ENCODE results near the gene RFTN1.

RFTN1 gene

GRCh38 chr3:16462679-16463078 lies 50.8 kb downstream of the RFTN1 start:
- DNase-seq, result no peak

GRCh38 chr3:16461463-16462245 lies 51.8 kb downstream of the RFTN1 start:
- DNase-seq, result no peak

DNA sequence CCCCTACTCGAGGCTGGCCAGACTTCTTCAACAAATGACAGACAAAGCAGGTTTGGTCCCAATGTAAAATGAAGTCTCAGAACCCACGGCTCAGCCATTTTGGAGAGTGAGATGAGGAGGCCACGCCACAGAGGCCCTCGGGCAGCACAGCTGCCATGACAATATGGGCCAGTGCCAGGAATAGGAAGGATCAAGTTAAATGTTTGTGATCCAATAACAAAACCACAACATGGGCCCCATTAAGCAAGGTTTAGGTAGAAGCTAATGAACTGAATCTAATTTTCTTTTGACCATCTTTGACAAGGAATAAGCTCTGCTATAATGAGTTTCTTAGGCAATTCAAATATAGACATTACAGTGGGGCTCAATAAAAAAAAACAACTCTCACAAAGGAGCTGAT lies 52.6 kb downstream of the RFTN1 start:
- no peak for DNase-seq

DNA sequence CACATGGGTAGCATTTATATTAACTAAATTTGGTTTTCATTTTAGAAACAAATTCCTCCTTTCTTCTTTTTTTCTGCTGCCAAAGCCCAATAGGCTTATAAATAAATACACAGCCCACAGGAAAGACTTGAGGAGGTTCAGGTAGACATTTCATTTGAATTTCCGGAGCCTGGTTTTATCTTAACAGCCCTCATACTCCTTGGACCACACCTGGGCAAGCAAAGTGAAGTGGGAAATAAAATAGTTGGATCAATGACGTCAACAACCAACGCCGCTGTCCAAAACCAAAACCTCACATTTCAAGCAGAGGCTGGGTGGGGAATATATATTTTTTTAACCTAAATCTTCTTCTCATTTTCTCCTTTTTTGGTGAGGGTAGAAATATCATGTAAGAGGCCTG lies 53.2 kb downstream of the RFTN1 start:
- DNase-seq, result no peak

GRCh38 chr3:16456784-16457415 lies 56.6 kb downstream of the RFTN1 start:
- no peak for DNase-seq

- no peak for DNase-seq
Measured at GRCh38 chr3:16455966-16456365, 57.5 kb downstream of the RFTN1 start.

- DNase-seq, result peak; percentile 12
Measured at GRCh38 chr3:16455001-16455400, 58.5 kb downstream of the RFTN1 start.

- no peak for DNase-seq
Measured at GRCh38 chr3:16452261-16452660, 61.2 kb downstream of the RFTN1 start.

- no peak for DNase-seq
Measured at GRCh38 chr3:16449369-16449768, 64.1 kb downstream of the RFTN1 start.

- DNase-seq, result peak; percentile 76
Measured at GRCh38 chr3:16448639-16449070, 64.8 kb downstream of the RFTN1 start.

DNA sequence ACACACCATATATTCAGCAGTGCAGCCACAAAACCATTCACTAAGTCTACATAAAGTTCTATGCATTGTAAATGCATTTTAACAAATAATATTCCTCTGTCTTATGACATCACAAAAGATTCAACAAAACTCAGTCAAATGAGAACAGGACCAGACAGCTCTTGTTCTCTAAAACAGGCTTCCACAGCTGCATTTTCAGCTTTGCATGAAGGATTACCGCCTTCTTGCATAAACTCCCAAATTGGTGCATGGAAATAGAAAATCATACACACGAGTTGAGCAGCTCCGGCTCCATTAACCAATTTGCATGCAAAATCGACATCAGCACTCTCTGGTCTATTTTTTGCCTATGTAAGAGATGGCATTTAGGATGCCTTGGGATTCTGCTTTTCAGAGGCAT lies 66.4 kb downstream of the RFTN1 start:
- DNase-seq, result no peak

GRCh38 chr3:16444344-16444743 lies 69.2 kb downstream of the RFTN1 start:
- no peak for DNase-seq

DNA sequence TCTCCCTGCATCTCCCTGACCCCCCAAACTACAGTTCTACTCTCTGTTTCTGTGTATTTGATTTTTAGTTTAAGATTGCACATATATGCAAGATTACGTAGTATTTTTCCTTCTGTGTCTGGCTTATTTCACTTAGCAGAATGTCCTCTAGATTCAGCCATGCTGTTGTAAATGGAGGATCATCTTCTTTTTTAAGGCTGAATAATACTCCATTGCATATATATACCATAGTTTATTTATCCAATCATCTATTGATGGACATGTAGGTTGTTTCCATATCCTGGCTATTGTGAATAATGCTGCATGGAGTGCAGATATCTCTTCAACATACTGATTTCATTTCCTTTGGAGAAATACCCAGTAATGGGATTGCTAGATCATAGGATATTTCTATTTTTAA lies 70.8 kb downstream of the RFTN1 start:
- DNase-seq, result no peak

- no peak for DNase-seq
Measured at GRCh38 chr3:16441371-16441875, 72.1 kb downstream of the RFTN1 start.

DNA sequence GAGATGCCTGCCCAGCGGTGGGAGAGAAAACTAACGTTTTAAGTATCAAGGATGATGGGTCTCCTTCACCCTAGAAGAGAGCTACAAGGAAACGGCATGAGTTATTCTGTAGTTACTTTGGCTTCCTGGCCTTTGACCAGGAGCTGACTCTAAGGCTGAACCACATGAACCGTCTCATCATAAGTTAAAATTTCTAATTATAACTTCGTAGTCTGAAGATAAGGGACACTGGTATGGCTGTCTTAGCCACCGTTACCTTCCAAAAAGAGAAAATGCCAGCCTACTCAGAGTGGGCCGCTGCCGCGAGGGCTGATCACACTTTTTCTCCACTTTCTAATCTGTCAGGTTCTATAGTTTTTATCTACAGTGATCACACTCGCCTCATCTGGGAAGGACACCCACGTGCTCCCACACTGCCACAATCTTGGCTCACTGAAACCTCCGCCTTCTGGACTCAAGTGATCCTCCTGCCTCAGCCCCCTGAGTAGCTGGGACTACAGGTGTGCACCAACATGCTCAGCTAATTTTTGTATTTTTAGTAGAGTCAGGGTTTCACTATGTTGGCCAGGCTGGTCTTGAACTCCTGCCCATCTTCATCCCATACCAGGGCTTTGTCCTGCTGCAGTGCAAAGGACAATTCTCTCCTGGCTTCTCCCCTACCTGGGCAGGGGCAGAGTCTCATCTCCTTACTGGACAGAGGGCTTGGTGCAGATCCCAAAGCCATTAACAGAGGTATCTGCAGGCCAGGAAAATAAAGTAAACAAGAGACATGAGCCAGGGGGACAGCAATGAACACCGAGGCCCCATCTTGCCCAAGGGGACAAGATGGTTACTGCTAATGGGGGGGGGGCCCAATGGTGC lies 73.4 kb downstream of the RFTN1 start:
- DNase-seq, result no peak

DNA sequence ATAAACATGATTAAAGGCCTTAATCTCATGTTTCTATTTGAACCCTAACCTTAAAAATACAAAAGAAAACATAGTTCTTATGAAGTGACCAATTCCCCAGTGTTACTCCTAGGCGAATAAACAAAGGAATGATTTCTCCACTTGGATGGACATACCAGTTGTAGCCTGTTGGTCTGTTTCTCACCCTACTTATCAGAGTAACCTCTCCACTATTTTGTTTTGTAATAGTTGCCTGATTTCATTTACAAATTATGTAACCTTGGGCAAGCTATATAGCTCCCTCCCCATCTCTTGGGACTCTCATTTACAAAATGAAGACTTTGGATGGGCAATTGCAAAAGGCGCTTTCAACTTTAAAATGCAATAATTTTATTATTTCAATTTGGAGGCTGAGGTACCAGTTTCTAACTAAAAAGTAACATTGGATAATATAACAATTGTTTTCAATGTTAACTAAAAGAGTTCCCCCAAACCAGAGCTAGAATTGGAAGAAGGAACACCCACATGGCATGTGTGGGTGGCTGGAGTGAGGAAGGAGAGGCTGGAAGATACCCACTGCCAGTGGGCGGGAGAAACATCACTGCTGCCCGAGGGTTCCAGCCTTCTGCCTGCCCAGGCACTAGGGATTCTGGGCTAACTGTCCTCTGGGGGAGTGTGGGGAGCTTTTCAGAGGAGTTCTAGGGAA lies 74.2 kb downstream of the RFTN1 start:
- no peak for DNase-seq

DNA sequence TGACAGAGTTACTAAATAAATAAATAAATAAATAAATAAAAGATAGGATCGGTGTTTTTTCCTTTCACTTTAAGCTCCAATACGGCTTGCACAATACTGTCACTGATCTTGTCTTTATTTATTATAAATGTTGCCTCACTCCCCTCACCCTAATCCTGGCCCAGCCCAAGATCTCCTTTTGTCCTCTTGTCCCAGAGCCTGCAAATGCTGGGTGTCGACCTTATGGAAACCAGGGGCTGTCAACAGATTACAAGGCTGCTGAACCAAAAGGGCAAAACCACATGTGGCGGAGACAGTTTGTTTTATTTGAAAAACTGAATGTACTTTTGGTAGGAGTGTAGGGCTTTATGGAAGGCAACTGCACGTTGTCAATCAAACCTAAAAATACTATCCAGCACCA lies 75.9 kb downstream of the RFTN1 start:
- no peak for DNase-seq

DNA sequence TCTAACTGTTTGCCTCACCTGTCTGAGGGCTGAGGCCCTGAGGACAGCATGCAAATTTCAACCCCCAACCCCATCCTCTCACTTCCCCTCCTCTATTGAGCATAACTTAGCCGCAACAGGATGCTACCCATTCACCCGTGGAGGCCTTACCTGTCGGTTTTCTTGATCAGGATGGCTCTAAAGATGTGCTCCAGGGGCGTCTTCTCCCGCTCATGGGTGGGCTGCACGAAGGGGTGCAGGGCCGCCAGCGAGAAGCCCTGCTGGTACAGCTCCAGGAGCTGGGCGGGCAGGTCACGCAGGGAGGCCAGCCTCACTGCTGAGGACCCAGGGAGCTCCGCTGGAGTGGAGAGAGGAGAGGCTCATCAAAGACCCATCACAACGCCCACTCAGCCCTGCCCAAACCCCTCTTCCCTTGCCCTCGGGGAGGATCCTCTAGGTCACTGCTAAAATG lies 79.8 kb downstream of the RFTN1 start:
- DNase-seq, result no peak

GRCh38 chr3:16432714-16433113 lies 80.8 kb downstream of the RFTN1 start:
- DNase-seq, result no peak

DNA sequence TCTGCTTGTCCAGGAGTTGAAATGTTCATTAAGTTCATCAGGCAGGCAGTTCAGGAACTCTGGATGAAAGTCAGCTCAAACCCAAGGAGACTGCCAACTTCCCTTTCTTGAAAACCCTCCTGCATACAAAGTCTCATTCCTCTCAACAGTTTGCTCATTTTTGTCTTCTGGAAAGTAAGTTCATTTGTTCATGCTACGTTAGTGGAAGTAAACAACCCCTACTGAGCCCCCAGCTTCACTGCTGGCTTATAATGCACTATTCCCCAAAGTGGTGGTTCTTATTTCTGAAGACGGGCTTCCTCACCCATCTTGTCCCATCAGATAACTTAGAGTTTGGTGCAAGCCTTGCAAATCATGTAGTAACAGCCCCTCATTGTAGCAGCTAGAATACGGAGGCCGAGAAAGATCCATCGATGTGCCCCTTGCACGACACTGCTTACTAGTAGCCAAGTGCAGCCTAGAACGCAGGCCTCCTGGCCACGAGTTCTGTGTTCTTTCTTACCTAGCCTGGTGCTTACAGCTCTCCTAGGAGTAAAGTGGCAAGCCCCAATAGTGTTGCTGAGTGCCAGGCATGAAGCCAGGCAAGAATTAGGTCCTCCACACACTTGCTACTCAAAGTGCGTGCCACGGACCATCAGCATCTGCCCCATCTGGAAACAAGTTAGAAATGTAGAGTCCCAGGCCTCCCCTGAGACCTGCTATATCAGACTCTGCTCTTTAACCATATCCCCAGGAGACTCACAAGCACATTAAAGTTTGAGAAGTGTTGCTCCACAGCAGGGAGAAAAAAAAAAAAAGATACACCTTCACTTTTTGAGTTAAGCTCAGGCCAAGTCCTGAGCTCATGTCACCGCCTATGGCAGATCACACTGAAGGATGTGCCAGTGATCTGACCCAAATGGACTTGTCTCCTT lies 82.5 kb downstream of the RFTN1 start:
- DNase-seq, result no peak

DNA sequence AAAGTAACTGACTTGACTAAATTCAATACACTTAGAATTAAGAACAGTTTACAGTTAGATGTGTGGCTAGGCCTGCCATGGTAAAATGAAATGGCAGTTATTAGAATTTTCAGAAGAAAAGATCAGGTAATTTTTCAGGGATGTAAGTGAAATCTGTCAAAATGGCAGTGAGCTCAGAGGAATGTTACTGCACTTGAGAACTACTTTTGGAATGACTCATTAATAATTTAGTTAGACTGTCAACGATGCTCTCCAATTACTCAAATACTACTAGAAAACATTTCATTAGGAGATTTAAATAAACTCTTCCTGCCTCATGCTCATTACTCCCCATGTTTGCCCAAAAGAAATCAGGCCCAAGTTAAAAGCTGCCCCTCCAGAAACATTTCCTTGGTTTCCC lies 84.4 kb downstream of the RFTN1 start:
- DNase-seq, result no peak

DNA sequence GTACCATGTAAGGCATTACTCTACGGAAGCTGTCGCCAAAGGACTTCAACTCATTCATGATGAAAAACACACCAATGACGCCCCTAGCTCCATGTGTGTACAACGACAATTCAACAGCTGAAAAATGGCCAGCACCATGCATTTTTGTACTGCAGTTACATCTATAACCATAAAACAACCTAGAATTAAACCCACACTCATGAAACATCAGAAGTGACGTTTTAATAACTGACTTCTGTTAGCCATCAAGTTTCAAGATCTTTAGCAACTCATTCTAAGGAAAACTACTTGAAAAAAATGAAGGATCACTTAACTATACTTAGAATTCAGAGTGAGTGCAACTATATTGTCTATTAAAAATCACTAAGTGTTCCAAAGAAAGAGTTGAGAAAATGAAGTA lies 84.9 kb downstream of the RFTN1 start:
- no peak for DNase-seq
